K562 (cell line): Measurements from ENCODE around the gene KCTD15. TPM values are rescaled to one million over a fixed set of nuclear protein-coding genes. Genes with fewer than 3 reads are reported as not detected.

Source experiments
- CLOCK ChIP-seq: fragments of 250-450 bp; sonication (Bioruptor Pico); IDR thresholded peaks from 2 replicates; pipeline ENCODE4 v1.4.0; 2020; ENCODE audit warnings: mild to moderate bottlenecking, moderate library complexity, borderline replicate concordance
- ELK1 ChIP-seq: sonication (generic); formaldehyde crosslinking; IDR thresholded peaks from 2 replicates; pipeline ENCODE4 v1.8.1; 2022; ENCODE audit warnings: missing genetic modification reagents
- HNRNPK ChIP-seq: fragments of 200-400 bp; formaldehyde crosslinking; IDR thresholded peaks from one replicate; pipeline ENCODE4 v1.6.1; 2018; ENCODE audit warnings: mild to moderate bottlenecking, low read depth, low read length; ENCODE audit not compliant: poor library complexity, severe bottlenecking
- JUND ChIP-seq, 2 experiments: IDR thresholded peaks; 2 replicates in 1 of 2; 3 replicates in 1 of 2; pipeline ENCODE4 v1.6.1; 2011; ENCODE audit warnings: borderline replicate concordance in 2 of 2, low read depth in 2 of 2, low read length in 2 of 2, improper control_type of control experiment in 1 of 2, missing biosample characterization in 1 of 2, missing genetic modification characterization in 1 of 2, missing genetic modification reagents in 1 of 2
- SETDB1 ChIP-seq: IDR thresholded peaks from one replicate; pipeline ENCODE4 v1.6.1; 2012; ENCODE audit warnings: low read length, control low read depth, inconsistent platforms
- SMARCA4 ChIP-seq: fragments of 450-650 bp; IDR thresholded peaks from 2 replicates; pipeline ENCODE4 v1.6.1; 2016
- THRAP3 ChIP-seq: fragments of 450-650 bp; IDR thresholded peaks from 2 replicates; pipeline ENCODE4 v1.6.1; 2016; ENCODE audit warnings: mild to moderate bottlenecking, inconsistent platforms, borderline replicate concordance
- ZBTB2 ChIP-seq: fragments of 450-650 bp; IDR thresholded peaks from 2 replicates; pipeline ENCODE4 v1.6.1; 2016; ENCODE audit warnings: antibody characterized with exemption
- polyA plus RNA-seq, 8 experiments: library from polyadenylated mRNA; depleted of rRNA in 4 of 8; stranded (reverse) in 5 of 8; unstranded in 3 of 8; fragments of >200 nt; fragmentation: Nextera tagmentation in 2 of 8; fragmentation: Illumina TruSeq in 1 of 8; extraction: Ambion mirVana in 2 of 8; extraction: Trizol in 1 of 8; gene quantifications; 2 replicates each; pipeline versions ENCODE4 v1.2.1 to v1.2.3, GENCODE V29; 2011 to 2014; ENCODE audit warnings: inconsistent platforms in 1 of 8, missing spikeins in 1 of 8
- total RNA-seq, 7 experiments: library from RNA; depleted of rRNA in 6 of 7; stranded (reverse); fragments of >200 nt in 6 of 7; fragmentation: Illumina TruSeq in 2 of 7; extraction: Trizol in 2 of 7; gene quantifications; 2 replicates each; pipeline versions ENCODE4 v1.2.1 to v1.2.3, GENCODE V29; 2011 to 2021; ENCODE audit warnings: low replicate concordance in 1 of 7

The KCTD15 gene
- total and polyA plus RNA-seq, 9 of the 15 experiments (the other 6 are each of a cell fraction or from before 2014, with no cell fraction given), result 1.7 to 49.0 (median 11.8) TPM

GRCh38 chr19:33803383-33803782, 6.7 kb downstream of the KCTD15 start (continued):
- TF ChIP-seq CLOCK (CRISPR knock-in tag) (no peak), SMARCA4 (no peak), SETDB1 (no peak), THRAP3 (no peak), HNRNPK (no peak), ELK1 (no peak), JUND (IDR thresholded peaks at IDR 0.05; ENCODE audit: borderline replicate concordance, low read depth, low read length) (no peak), JUND (tag; IDR thresholded peaks at IDR 0.05; ENCODE audit: borderline replicate concordance, low read depth, low read length) (no peak), ZBTB2 (no peak)
